MM.1S (cell line): ENCODE data around the gene EXOC3L1.

Source experiments
- EZH2 ChIP-seq: fragments of 300-600 bp; sonication (generic); optimal IDR thresholded peaks from 2 replicates; pipeline ENCODE3; 2017; ENCODE audit warnings: low read depth, mild to moderate bottlenecking, antibody characterized with exemption, low read length, mixed read lengths
- TF ChIP-seq, protein P1 (sequence below): fragments of 300-600 bp; sonication (generic); IDR thresholded peaks from 2 replicates; pipeline ENCODE4 v1.5.1; 2016; ENCODE audit warnings: antibody characterized with exemption, low read length, mixed read lengths

DNA sequence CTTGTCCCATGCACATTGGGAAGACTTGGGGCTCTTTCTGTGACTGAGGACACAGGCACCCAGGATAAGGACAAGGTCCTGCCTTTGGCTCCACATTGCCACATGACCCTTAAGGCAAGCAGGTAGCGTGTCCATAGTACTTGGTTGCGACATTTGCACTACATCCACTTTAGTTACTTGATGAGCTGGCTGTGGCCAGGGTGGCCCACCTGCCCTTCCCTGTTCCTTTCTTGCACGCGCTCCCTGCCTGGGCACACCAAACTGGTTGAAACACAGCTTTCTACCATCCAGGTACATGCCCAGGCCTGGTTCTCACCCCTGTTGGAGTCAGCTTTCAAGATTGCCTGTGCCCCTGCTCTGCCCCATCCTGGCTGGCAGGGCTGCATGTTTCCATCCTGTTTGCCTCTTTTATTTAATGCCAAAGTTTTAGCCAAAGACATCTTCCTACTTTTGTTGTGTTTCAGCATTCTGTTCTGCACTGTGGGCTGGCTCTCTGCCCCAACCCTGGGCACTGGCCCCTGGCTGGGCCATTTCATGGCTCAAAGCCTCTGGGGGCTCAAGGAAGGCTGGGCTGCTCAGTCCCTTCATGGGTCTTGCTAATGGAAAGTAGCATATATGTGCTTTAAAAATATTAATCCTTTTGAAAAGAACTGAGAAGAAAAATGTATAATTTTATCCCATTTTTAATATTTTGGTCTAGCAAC is 42.3 kb downstream of the EXOC3L1 start:
- TF ChIP-seq, protein P1, sequence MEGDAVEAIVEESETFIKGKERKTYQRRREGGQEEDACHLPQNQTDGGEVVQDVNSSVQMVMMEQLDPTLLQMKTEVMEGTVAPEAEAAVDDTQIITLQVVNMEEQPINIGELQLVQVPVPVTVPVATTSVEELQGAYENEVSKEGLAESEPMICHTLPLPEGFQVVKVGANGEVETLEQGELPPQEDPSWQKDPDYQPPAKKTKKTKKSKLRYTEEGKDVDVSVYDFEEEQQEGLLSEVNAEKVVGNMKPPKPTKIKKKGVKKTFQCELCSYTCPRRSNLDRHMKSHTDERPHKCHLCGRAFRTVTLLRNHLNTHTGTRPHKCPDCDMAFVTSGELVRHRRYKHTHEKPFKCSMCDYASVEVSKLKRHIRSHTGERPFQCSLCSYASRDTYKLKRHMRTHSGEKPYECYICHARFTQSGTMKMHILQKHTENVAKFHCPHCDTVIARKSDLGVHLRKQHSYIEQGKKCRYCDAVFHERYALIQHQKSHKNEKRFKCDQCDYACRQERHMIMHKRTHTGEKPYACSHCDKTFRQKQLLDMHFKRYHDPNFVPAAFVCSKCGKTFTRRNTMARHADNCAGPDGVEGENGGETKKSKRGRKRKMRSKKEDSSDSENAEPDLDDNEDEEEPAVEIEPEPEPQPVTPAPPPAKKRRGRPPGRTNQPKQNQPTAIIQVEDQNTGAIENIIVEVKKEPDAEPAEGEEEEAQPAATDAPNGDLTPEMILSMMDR = no peak
- TF ChIP-seq EZH2 = no peak
